Endothelial cell of umbilical vein (primary cell): ENCODE data around the gene IQCB1. TPM values are rescaled to one million over a fixed set of nuclear protein-coding genes. Genes with fewer than 3 reads are reported as not detected.

Experiments
- BruUV-seq: library from RNA; stranded (reverse); fragments of 400-500 nt; replicated peaks from 2 replicates; lab custom pipeline; 2021; lab: Mats Ljungman, UMichigan
- CTCF ChIA-PET: fragments of 300-600, 350-600 bp; sonication (Branson Sonifier 250); formaldehyde crosslinking; loops from one replicate; lab custom pipeline; 2021; ENCODE audit warnings: antibody characterized with exemption, inconsistent platforms; lab: Charles Lee
- POLR2A ChIA-PET: fragments of 300-600, 350-600 bp; sonication (Branson Sonifier 250); formaldehyde crosslinking; loops from one replicate; lab custom pipeline; 2021; ENCODE audit warnings: antibody characterized with exemption, inconsistent platforms; lab: Charles Lee
- DNase-seq: peaks from one replicate; pipeline ENCODE4 v3.0.0-alpha.2; 2011; ENCODE audit warnings: low read depth, low spot score
- FAIRE-seq: peaks from 2 replicates; lab custom pipeline; 2011; peaks lifted over from hg19 to GRCh38; lab: Jason Lieb, UNC
- H2AFZ ChIP-seq: 2 replicates; pipeline ENCODE4 v1.6.0; 2012; ENCODE audit warnings: low read depth, low read length, control low read depth, inconsistent platforms
- H3K27ac ChIP-seq: 2 replicates; pipeline ENCODE4 v1.5.1; 2011; ENCODE audit warnings: low read depth, mild to moderate bottlenecking, control low read depth, low read length, moderate library complexity; ENCODE audit not compliant: insufficient read depth
- H3K27me3 ChIP-seq, 2 experiments: 2 replicates each; pipeline versions ENCODE4 v1.6.0 to v1.6.1; 2011; ENCODE audit warnings: low read length in 2 of 2, mixed read lengths in 1 of 2; ENCODE audit not compliant: control insufficient read depth in 2 of 2, insufficient read depth in 2 of 2
- H3K36me3 ChIP-seq, 2 experiments: 2 replicates in 1 of 2; 3 replicates in 1 of 2; pipeline ENCODE4 v1.5.1; 2011; ENCODE audit warnings: low read length in 2 of 2, mild to moderate bottlenecking in 1 of 2, moderate library complexity in 1 of 2; ENCODE audit not compliant: control insufficient read depth in 2 of 2, insufficient read depth in 2 of 2; ENCODE audit errors: extremely low read depth in 1 of 2
- H3K4me1 ChIP-seq: 3 replicates; pipeline ENCODE4 v1.5.1; 2011; ENCODE audit warnings: mild to moderate bottlenecking, low read length; ENCODE audit not compliant: control insufficient read depth, insufficient read depth; ENCODE audit errors: extremely low read depth
- H3K4me2 ChIP-seq: 2 replicates; pipeline ENCODE4 v1.6.1; 2011; ENCODE audit warnings: low read length, control low read depth, mixed read lengths; ENCODE audit not compliant: insufficient read depth
- H3K4me3 ChIP-seq, 3 experiments: fragments of 200-600 bp in 1 of 3; sonication (generic), shearing (Covaris generic) in 1 of 3; replicated peaks in 1 of 3; 2 replicates each; pipeline ENCODE4 v1.5.1; 2011 to 2016; ENCODE audit warnings: control low read depth in 3 of 3, low read length in 3 of 3, mild to moderate bottlenecking in 2 of 3, inconsistent platforms in 1 of 3, low read depth in 1 of 3, moderate library complexity in 1 of 3; ENCODE audit not compliant: insufficient read depth in 1 of 3
- H3K79me2 ChIP-seq: 2 replicates; pipeline ENCODE4 v1.6.0; 2012; ENCODE audit warnings: low read length, inconsistent platforms; ENCODE audit not compliant: control insufficient read depth, insufficient read depth
- H3K9ac ChIP-seq: replicated peaks from 2 replicates; pipeline ENCODE3; 2011; ENCODE audit warnings: low read length, control low read depth; ENCODE audit not compliant: insufficient read depth; ENCODE audit errors: extremely low read depth
- H3K9me1 ChIP-seq: replicated peaks from 3 replicates; pipeline ENCODE4 v1.6.0; 2011; ENCODE audit warnings: mild to moderate bottlenecking, low read length; ENCODE audit not compliant: control insufficient read depth, insufficient read depth; ENCODE audit errors: extremely low read depth
- H3K9me3 ChIP-seq: replicated peaks from 2 replicates; pipeline ENCODE4 v1.5.1; 2012; ENCODE audit warnings: low read length, inconsistent platforms; ENCODE audit not compliant: control insufficient read depth, insufficient read depth
- H4K20me1 ChIP-seq: replicated peaks from 2 replicates; pipeline ENCODE3; 2011; ENCODE audit warnings: mild to moderate bottlenecking, low read length; ENCODE audit not compliant: control insufficient read depth, insufficient read depth; ENCODE audit errors: extremely low read depth
- EZH2 ChIP-seq: IDR thresholded peaks from 2 replicates; pipeline ENCODE4 v1.6.1; 2012; ENCODE audit warnings: borderline replicate concordance, low read depth, mild to moderate bottlenecking, moderate library complexity, low read length, inconsistent platforms; ENCODE audit not compliant: severe bottlenecking
- FOS ChIP-seq: IDR thresholded peaks from 2 replicates; pipeline ENCODE4 v1.6.1; 2011; ENCODE audit warnings: mild to moderate bottlenecking, low read length, moderate library complexity, borderline replicate concordance; ENCODE audit not compliant: insufficient read depth
- GATA2 ChIP-seq: IDR thresholded peaks from 2 replicates; pipeline ENCODE4 v1.7.0; 2011; ENCODE audit warnings: low read depth, mild to moderate bottlenecking, moderate library complexity, mixed read lengths, low read length; ENCODE audit not compliant: insufficient read length, insufficient read depth
- JUN ChIP-seq: IDR thresholded peaks from 2 replicates; pipeline ENCODE4 v1.6.1; 2011; ENCODE audit warnings: borderline replicate concordance, low read depth; ENCODE audit not compliant: insufficient read length, insufficient read depth
- MYC ChIP-seq: IDR thresholded peaks from one replicate; pipeline ENCODE4 v1.6.1; 2011; ENCODE audit warnings: mild to moderate bottlenecking, low read depth, low read length
- POLR2A ChIP-seq: IDR thresholded peaks from 2 replicates; pipeline ENCODE4 v1.6.1; 2012; ENCODE audit warnings: low read depth, mild to moderate bottlenecking, control low read depth, low read length
- POLR2AphosphoS5 ChIP-seq: IDR thresholded peaks from 2 replicates; pipeline ENCODE4 v1.6.1; 2012; ENCODE audit warnings: low read depth, mild to moderate bottlenecking, control low read depth, low read length, moderate library complexity; ENCODE audit not compliant: insufficient read depth
- dilution Hi-C: fragments of 300-500 bp; cut with MboI; formaldehyde crosslinking; loops from one replicate; pipeline ENCODE4 v1.15.0; 2019; ENCODE audit warnings: low sequenced_read_pairs; ENCODE audit not compliant: extremely low pct_ligation_motif_present
- intact Hi-C: fragments of 100-400 bp; cut with micrococcal nuclease; formaldehyde crosslinking; loops from one replicate; pipeline ENCODE4 v1.10.0; 2022
- polyA plus RNA-seq, 4 experiments: library from polyadenylated mRNA; depleted of rRNA in 3 of 4; stranded (reverse) in 3 of 4; unstranded in 1 of 4; fragments of >200 nt; gene quantifications; 2 replicates each; pipeline versions ENCODE4 v1.2.1 to v1.2.3, GENCODE V29; 2011 to 2012; ENCODE audit warnings: missing spikeins in 1 of 4
- total RNA-seq: library from RNA; stranded (reverse); gene quantifications from 2 replicates; pipeline ENCODE4 v1.2.3, GENCODE V29; 2021
- TF ChIP-seq, protein P1 (sequence below): IDR thresholded peaks from 2 replicates; pipeline ENCODE4 v1.6.1; 2011; ENCODE audit not compliant: insufficient read depth, insufficient read length
- TF ChIP-seq, protein P2 (sequence below), 2 donors: IDR thresholded peaks; 1 replicate in 1 of 2; 2 replicates in 1 of 2; pipeline ENCODE4 v1.5.1; 2011; ENCODE audit warnings: low read length in 2 of 2, mild to moderate bottlenecking in 2 of 2, moderate library complexity in 2 of 2, control low read depth in 1 of 2, inconsistent platforms in 1 of 2, low read depth in 1 of 2; ENCODE audit not compliant: insufficient read depth in 1 of 2; ENCODE audit errors: extremely low read depth in 1 of 2

IQCB1 gene
- total and polyA plus RNA-seq, 2 donors (not counting 3 experiments of a cell fraction or from before 2014, with no cell fraction given): 9.9 to 22.0 TPM

DNA sequence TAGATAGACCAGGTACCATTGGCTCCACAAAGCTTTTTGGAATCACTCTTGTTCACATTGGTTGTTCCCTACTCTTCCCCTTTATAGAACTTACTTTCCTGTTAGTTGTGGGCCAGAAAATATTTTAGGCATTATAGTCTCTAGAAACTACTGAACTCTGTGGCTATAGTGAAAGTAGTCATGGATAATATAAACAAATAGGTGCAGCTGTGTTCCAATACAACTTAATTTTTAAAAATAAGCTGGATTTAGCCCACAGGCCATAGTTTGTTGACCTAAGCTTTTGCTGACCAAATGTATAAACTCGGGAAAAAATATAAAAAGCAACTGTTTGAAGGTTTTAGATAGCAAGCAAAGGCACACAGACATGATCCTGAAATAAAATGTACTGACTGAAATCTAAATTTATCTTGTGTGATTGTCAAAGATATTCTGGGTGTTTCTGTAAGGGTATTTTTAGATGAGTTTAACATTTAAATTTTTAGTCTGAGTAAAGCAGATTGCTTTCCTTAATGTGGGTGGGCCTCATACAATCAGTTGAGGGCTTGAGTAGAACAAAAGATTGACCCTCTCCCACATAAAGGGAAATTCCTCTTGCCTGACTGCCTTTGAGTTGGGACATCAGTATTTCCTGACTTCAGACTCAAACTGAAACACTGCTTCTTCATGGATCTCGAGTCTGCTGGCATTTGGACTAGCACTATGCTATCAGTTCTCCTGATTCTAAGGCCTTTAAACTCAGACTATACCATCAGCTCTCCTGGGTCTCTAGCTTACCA is 13.2 kb downstream of the IQCB1 start:
- H2AFZ ChIP-seq: no peak overlapping the region
- H3K79me2 ChIP-seq: no peaks in the 10 kb centered on the region
- no peaks in the 10 kb centered on the region for H3K9me1 ChIP-seq
- FAIRE-seq: no peak
- intact Hi-C loops: no loop called here
- peaks cover 5 to 6% of the 10 kb centered on the region in 2 experiments for H3K36me3 ChIP-seq
- dilution Hi-C loops: no loop called here
- ChIA-PET CTCF (no interaction called here), POLR2A (interaction anchor here (0.7 kb wide), 1 partner anchor 13 kb away, joined by 4 read pairs; no protein-coding TSS in a partner anchor)
- no peak overlapping the region for H3K4me2 ChIP-seq
- no peak overlapping the region for H3K27ac ChIP-seq
- no peak overlapping the region for H3K4me3 ChIP-seq
- H3K9ac ChIP-seq: no peak overlapping the region
- H3K4me1 ChIP-seq: no peaks in the 10 kb centered on the region
- H3K9me3 ChIP-seq: no peaks in the 10 kb centered on the region
- TF ChIP-seq POLR2A: no peak
- no peak for TF ChIP-seq POLR2AphosphoS5
- no peak for TF ChIP-seq FOS
- no peak for TF ChIP-seq EZH2
- no peak for TF ChIP-seq GATA2
- TF ChIP-seq MYC: no peak
- TF ChIP-seq, protein P1, sequence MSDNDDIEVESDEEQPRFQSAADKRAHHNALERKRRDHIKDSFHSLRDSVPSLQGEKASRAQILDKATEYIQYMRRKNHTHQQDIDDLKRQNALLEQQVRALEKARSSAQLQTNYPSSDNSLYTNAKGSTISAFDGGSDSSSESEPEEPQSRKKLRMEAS: no peak
- TF ChIP-seq, protein P2, sequence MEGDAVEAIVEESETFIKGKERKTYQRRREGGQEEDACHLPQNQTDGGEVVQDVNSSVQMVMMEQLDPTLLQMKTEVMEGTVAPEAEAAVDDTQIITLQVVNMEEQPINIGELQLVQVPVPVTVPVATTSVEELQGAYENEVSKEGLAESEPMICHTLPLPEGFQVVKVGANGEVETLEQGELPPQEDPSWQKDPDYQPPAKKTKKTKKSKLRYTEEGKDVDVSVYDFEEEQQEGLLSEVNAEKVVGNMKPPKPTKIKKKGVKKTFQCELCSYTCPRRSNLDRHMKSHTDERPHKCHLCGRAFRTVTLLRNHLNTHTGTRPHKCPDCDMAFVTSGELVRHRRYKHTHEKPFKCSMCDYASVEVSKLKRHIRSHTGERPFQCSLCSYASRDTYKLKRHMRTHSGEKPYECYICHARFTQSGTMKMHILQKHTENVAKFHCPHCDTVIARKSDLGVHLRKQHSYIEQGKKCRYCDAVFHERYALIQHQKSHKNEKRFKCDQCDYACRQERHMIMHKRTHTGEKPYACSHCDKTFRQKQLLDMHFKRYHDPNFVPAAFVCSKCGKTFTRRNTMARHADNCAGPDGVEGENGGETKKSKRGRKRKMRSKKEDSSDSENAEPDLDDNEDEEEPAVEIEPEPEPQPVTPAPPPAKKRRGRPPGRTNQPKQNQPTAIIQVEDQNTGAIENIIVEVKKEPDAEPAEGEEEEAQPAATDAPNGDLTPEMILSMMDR (IDR thresholded peaks at IDR 0.05; ENCODE audit: extremely low read depth in 1 of 2, insufficient read depth in 1 of 2, low read depth in 1 of 2, low read length in 2 of 2): no peak
- no peak for TF ChIP-seq JUN
- no peak for DNase-seq
- H4K20me1 ChIP-seq: no peaks in the 10 kb centered on the region
- BruUV-seq: no TSS peak
- H3K27me3 ChIP-seq: no peaks in the 10 kb centered on the region
